GM19240 (cell line): Measurements from ENCODE around the gene IL17C.

ENCODE experiments used
- DNase-seq: peaks from one replicate; pipeline ENCODE4 v3.0.0; 2011; ENCODE audit warnings: low spot score; ENCODE audit not compliant: insufficient read length

IL17C gene

DNA sequence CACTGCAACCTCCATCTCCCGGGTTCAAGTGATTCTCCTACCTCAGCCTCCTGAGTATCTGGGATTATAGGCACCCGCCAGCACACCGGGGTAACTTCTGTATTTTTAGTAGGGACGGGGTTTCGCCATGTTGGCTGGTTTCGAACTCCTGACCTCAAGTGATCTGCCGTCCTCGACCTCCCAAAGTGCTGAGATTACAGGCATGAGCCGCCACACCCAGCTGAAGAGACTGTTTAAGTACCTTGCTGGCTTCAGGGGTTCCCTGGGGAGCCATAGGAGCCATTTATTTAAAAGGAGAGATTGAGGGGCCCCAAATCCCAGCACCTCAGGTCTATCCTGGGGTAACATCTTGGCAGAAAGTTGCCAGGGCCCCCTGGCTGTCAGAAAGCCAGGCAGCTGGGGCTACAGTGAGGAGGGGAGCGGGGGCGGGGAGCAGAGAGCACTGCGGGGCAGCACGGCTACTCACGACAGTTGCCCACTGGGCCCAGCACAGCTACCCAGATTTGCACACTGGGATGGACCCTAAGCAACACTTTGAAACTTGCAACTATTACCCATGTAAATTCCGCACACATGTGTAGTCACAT is 46.3 kb downstream of the IL17C start:
- DNase-seq, result no peak

DNA sequence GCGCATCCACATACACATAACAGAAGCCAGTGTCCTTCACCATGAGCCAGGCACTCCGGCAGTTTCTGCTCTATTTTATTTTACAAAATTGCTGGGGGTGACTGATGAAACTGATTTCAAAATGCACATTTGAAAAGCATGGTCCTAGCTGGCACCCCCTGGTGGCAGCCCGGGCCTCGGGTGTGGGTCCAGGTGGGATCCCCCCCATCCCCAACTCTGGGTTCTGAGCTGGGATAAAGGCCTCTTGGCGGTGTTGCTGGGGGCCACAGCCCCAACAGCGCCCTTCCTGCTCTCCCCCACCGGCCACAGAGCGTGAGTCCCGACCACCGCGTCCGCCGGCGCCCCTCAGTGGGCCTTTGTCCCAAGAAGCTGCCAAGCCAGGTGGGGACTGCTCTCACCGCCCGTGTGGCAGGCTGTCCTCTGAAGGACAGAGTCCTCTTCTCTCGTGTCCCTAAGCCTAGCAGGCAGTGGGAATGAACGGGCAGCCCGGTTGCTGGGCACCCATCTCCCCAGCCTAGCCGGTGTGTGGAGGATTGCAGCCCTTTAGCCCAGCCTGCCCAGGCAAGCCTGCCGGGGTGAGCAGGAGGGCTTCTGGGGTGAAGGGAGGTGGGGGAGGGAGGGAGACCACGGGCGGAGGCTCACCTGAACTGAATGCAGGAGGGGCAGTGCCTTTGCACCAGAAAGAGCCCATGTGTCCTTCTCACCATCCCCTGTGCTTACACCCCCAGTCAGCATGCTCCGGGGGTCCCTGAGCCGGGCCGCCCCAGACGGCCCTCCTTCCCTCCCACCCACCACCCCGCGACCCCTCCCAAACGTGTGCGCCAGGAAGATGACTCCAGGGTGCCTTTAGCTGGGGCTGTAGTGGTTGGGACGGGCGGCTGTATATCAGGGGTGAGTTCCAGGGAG is 47.0 kb downstream of the IL17C start:
- DNase-seq, result no peak

DNA sequence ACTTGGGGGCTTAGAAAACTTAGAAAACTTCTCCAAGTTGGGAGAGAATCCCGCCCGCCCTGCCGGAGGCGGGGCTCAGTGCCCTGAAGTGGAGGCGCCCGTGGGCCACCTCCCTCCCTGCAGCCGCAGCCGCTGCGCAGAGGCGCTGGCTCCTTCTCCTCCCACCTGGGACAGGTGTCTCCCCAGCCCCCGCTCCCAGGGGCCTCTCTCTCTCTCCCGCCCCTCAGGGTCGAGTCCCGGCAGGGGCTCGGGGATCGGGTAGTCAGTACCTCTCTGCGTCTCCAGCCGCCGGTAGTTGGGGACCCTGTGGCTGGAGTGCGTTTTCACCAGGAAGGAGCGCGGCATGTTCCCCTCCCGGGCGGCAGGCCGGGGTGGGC is 47.7 kb downstream of the IL17C start:
- no peak for DNase-seq

DNA sequence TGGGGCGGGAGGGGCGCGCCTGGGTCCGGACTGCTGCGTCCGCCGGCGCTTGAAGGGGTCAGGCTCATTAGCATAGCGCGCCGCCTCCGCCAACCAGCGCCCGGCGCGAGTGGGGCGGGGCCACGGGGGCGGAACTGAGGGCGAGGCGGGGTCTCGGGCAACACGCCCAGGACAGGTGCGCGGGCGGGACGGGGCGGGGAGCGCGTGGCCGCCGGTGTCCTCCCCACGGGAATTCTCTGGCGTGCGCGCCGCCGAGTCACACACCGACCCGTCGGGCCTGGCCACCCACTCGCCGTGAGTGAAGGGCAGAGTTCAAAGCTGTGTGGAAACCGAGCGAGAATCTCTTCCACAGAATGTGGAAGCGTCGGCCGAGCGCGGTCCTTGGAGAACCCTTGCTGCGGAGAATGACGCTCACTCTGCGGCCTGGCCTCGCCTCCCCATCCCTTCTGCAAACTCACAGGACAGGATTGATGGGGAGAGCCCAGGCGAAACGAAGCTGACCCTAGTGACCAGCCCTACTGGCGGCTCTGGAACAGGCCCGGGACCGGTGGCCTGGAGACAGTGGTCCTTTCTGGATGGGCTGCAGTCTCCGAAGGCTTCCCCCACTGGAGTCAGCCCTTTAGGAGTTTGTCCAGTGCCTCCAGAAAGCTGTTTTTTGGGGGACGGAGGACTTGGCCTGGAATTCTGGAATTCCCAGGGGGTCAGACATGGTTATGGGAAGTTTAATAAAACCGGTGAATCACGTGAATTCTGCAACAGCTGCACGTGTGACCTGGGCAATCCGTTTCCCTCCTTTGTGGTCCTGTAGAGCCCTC is 48.3 kb downstream of the IL17C start, which contains the start of gene SNAI3:
Gene SNAI3 (minus strand): TSS at position 69 of the 815 bp plus-strand sequence. CDS start 101 bp downstream, outside the sequence.
- DNase-seq, result peak; percentile 94

DNA sequence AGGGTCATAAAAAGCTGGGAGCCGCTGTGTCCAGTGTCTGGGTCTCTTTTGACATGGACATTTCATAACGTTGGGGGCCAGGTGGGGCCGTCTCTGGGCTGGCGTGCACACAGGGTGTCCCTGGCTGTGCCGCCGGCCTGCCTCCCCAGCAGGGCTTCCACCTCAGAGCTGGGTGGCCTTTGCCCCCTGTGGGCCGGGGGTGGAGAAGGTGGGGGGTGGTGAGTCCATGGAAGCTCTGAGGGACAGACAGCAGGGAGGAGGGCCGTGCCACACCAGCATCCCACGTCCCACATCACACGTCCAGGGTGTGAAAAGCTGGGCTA is 48.8 kb downstream of the IL17C start:
- no peak for DNase-seq

DNA sequence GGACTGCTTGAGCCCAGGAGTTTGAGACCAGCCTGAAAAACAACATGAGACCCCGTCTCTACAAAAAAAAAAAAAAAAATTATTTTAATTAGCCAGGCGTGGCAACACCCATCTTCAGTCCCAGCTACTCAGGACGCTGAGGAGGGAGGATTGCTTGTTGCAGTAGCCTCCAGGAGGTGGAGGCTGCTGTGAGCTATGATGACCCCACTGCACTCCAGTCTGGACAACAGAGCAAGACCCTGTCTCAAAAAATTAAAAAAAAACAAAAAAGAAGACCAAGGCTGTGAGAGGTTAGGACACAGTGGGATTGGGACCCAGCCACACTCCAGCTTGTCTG is 49.3 kb downstream of the IL17C start:
- no peak for DNase-seq

DNA sequence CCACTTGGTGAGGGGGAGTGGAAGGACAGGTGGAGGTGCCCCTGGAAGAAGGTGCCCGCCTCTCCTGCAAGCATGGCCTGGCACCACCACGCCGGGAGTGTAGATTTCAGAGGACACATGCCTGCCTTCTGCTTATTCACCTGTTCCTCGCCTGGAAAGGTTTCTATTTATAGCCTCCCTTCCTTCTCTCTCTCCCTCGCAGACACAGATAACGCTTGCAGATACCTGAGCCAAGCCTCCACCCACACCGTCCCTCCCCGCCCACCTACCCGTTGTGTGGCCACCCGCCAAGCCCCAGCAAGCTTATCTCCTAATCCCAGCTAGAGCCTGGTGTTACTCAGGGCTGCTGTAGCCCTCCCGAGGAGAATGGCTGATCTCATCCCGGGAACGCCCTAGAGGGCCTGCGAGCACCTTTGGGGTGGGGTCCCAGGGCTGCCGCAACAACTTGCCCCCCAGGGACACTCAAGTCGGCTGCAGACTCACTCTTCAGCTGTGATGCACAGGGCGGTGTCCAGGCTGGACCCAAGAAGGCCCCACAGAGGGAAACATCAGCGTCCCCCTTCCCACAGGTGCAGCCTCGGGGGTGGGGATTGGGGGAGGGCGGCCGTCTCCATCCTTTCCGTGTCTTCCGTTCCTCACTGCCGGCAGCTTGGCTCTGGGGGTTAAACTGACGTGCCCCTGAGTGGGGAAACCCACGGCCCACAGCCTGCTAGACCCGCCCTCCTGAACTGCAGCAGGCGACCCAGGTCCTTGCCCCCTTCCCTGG is 49.8 kb downstream of the IL17C start:
- DNase-seq, result no peak
